Activated gamma-delta T cell (primary cell): ENCODE data around the gene RNF213.

ENCODE experiments used
- DNase-seq: peaks from one replicate; lab custom pipeline; 2025; lab: John Stamatoyannopoulos, UW

The RNF213 gene

GRCh38 chr17:80372922-80373570 is 112.4 kb downstream of the RNF213 start:
- DNase-seq = no peak

GRCh38 chr17:80374039-80374731 is 113.5 kb downstream of the RNF213 start:
- no peak for DNase-seq

- no peak for DNase-seq
These were observed 114.3 kb downstream of the RNF213 start for GRCh38 chr17:80374732-80375585.

GRCh38 chr17:80376531-80376930 is 115.9 kb downstream of the RNF213 start:
- DNase-seq = no peak

- no peak for DNase-seq
These were observed 117.1 kb downstream of the RNF213 start for GRCh38 chr17:80377798-80378197.

- DNase-seq = no peak
These were observed 118.7 kb downstream of the RNF213 start for GRCh38 chr17:80379348-80379747.

GRCh38 chr17:80380068-80380467 is 119.4 kb downstream of the RNF213 start:
- no peak for DNase-seq

GRCh38 chr17:80380555-80381002 is 119.9 kb downstream of the RNF213 start:
- DNase-seq = no peak

GRCh38 chr17:80381416-80381923 is 120.8 kb downstream of the RNF213 start:
- DNase-seq = no peak

GRCh38 chr17:80382446-80382845 is 121.8 kb downstream of the RNF213 start:
- DNase-seq = no peak

GRCh38 chr17:80382956-80383355 is 122.3 kb downstream of the RNF213 start:
- DNase-seq = no peak

GRCh38 chr17:80384078-80384960 is 123.7 kb downstream of the RNF213 start:
- DNase-seq = no peak

- DNase-seq = no peak
These were observed 124.4 kb downstream of the RNF213 start for GRCh38 chr17:80385046-80385445.

GRCh38 chr17:80386341-80386740 is 125.7 kb downstream of the RNF213 start:
- no peak for DNase-seq

GRCh38 chr17:80387071-80387470 is 126.4 kb downstream of the RNF213 start:
- DNase-seq = no peak

GRCh38 chr17:80388175-80388574 is 127.5 kb downstream of the RNF213 start:
- DNase-seq = no peak

GRCh38 chr17:80388601-80389000 is 127.9 kb downstream of the RNF213 start:
- DNase-seq = no peak

GRCh38 chr17:80389011-80389995 is 128.7 kb downstream of the RNF213 start:
- DNase-seq = no peak

GRCh38 chr17:80393241-80393890 is 132.7 kb downstream of the RNF213 start:
- no peak for DNase-seq

- DNase-seq = no peak
These were observed 133.3 kb downstream of the RNF213 start for GRCh38 chr17:80393961-80394360.
